CD4-positive, CD25-positive, alpha-beta regulatory T cell (primary cell): ENCODE measurements around the gene NPY4R. TPM values are rescaled to one million over a fixed set of nuclear protein-coding genes. Genes with fewer than 3 reads are reported as not detected.
"Not testable (repeated sequence)": the region's sequence is repeated elsewhere in the genome, so short reads cannot be mapped to it uniquely, and the experiment has no call there.

Experiments
- ATAC-seq, 2 donors: fragments of 150-1000 bp; cut with Tn5 transposase; one replicate each; pipeline ENCODE4 v1.10.0; 2021; ENCODE audit warnings: low read depth in 2 of 2, moderate number of reproducible peaks in 2 of 2, moderate library complexity in 1 of 2
- DNase-seq, 3 donors: peaks; one replicate each; pipeline versions ENCODE4 v3.0.0 to v3.0.0-alpha.2; 2012 to 2022; ENCODE audit warnings: mixed read lengths in 1 of 3
- H3K27ac ChIP-seq: one replicate; pipeline ENCODE4 v1.7.0; 2013; ENCODE audit warnings: mild to moderate bottlenecking, low read length; ENCODE audit not compliant: insufficient read depth, poor library complexity, severe bottlenecking
- H3K27me3 ChIP-seq: one replicate; pipeline ENCODE4 v1.7.0; 2013; ENCODE audit warnings: low read length; ENCODE audit not compliant: control insufficient read depth, insufficient read depth
- H3K36me3 ChIP-seq: one replicate; pipeline ENCODE4 v1.7.0; 2013; ENCODE audit warnings: mild to moderate bottlenecking, low read length, moderate library complexity; ENCODE audit not compliant: control insufficient read depth, insufficient read depth
- H3K4me1 ChIP-seq: 2 replicates; pipeline ENCODE4 v1.7.0; 2013; ENCODE audit warnings: mild to moderate bottlenecking, low read length; ENCODE audit not compliant: insufficient read depth, control insufficient read depth, poor library complexity, severe bottlenecking
- H3K4me3 ChIP-seq: one replicate; pipeline ENCODE4 v1.7.0; 2013; ENCODE audit warnings: low read depth, mild to moderate bottlenecking, low read length, moderate library complexity
- H3K9me3 ChIP-seq, 2 experiments: 1 replicate in 1 of 2; 2 replicates in 1 of 2; pipeline ENCODE4 v1.7.0; 2013; ENCODE audit warnings: low read length in 2 of 2, mild to moderate bottlenecking in 1 of 2, moderate library complexity in 1 of 2; ENCODE audit not compliant: control insufficient read depth in 2 of 2
- H3K27ac Mint-ChIP-seq, 3 donors: one replicate each; pipeline ENCODE4 v1.8.0; 2020 to 2022; ENCODE audit warnings: mild to moderate bottlenecking in 3 of 3, mixed read lengths in 3 of 3, moderate library complexity in 2 of 3
- H3K27me3 Mint-ChIP-seq: one replicate; pipeline ENCODE4 v1.8.0; 2022; ENCODE audit warnings: mild to moderate bottlenecking, mixed read lengths
- H3K36me3 Mint-ChIP-seq: one replicate; pipeline ENCODE4 v1.8.0; 2020; ENCODE audit warnings: mixed read lengths
- H3K4me1 Mint-ChIP-seq, 4 donors: one replicate each; pipeline ENCODE4 v1.8.0; 2020 to 2022; ENCODE audit warnings: mixed read lengths in 4 of 4, mild to moderate bottlenecking in 1 of 4
- H3K4me3 Mint-ChIP-seq, 4 donors: one replicate each; pipeline ENCODE4 v1.8.0; 2020 to 2022; ENCODE audit warnings: mild to moderate bottlenecking in 4 of 4, mixed read lengths in 4 of 4, moderate library complexity in 3 of 4
- H3K9me3 Mint-ChIP-seq, 7 donors: one replicate each; pipeline ENCODE4 v1.8.0; 2020 to 2022; ENCODE audit warnings: mixed read lengths in 7 of 7, mild to moderate bottlenecking in 3 of 7, moderate library complexity in 2 of 7
- polyA plus RNA-seq, 4 donors: library from polyadenylated mRNA; unstranded; fragments of 300-500 nt; fragmentation: Illumina TruSeq; gene quantifications; one replicate each; pipeline ENCODE4 v1.2.3, GENCODE V29; 2021
- total RNA-seq: library from RNA; stranded (reverse); gene quantifications from one replicate; pipeline ENCODE4 v1.2.3, GENCODE V29; 2022

NPY4R gene, protein sequence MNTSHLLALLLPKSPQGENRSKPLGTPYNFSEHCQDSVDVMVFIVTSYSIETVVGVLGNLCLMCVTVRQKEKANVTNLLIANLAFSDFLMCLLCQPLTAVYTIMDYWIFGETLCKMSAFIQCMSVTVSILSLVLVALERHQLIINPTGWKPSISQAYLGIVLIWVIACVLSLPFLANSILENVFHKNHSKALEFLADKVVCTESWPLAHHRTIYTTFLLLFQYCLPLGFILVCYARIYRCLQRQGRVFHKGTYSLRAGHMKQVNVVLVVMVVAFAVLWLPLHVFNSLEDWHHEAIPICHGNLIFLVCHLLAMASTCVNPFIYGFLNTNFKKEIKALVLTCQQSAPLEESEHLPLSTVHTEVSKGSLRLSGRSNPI
- total RNA-seq (not detected), polyA plus RNA-seq (not detected)

DNA sequence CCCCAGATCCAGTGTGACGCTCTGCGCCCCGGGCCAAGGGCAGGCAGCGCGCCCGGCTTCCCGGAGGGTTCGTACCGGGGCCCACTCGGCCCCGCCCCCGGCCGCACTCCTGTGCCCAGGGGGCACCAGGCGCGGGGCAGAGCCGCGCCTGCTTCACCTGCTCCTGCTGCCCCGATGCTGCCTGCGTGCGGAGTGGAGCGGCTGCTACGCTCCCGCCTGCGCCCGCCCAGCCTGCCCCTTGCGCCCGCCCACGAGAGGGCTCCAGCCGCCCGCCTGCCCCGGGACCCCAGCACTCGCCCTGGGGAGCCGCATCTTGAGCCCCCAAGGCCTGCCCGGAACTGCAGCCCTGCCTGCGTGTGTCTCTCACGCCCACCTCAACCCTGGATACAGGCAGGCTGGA, at the start of gene NPY4R:
Gene NPY4R, minus strand, starts transcription at position 194 of the 400 bp plus-strand sequence. CDS start 3,323 bp downstream, outside the sequence.
- H3K4me3 ChIP-seq, H3K4me1 Mint-ChIP-seq, H3K36me3 Mint-ChIP-seq, H3K9me3 ChIP-seq, H3K4me3 Mint-ChIP-seq, H3K36me3 ChIP-seq, H3K27me3 ChIP-seq, H3K27ac Mint-ChIP-seq, H3K9me3 Mint-ChIP-seq, H3K27ac ChIP-seq, H3K4me1 ChIP-seq, H3K27me3 Mint-ChIP-seq, DNase-seq, ATAC-seq: not testable (repeated sequence)

DNA sequence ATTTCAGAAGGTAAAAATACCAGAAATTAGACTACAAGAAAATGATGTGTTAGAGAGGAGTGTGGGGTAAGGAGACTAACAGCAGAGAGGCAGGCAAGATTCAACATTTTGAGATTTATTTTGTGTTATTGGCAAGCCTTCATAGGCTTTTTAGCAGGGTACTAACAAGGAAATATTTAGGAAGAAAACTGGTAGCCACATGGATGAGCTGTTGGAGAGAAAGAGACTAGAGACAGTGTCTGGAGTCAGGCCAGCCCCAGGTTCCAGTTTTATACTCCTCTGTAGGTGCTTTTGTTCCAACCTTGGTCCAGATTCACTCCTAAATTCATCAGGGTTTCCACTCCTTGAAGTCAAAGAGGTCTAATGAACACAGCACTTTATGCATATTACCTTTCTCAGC, 49.6 kb upstream of the NPY4R start:
- Histone ChIP-seq H3K27ac (no peak overlapping the region), H3K9me3 (no peaks in the 10 kb centered on the region), H3K27me3 (no peaks in the 10 kb centered on the region), H3K4me1 (no peaks in the 10 kb centered on the region), H3K36me3 (no peaks in the 10 kb centered on the region), H3K4me3 (no peak overlapping the region)
- no peak for DNase-seq
- H3K4me3 Mint-ChIP-seq = no peak overlapping the region
- peaks cover 0 to 2% (median 0%) of the 10 kb centered on the region in 7 donors for H3K9me3 Mint-ChIP-seq
- H3K27ac Mint-ChIP-seq = no peak overlapping the region
- H3K36me3 Mint-ChIP-seq = no peaks in the 10 kb centered on the region
- H3K27me3 Mint-ChIP-seq = no peaks in the 10 kb centered on the region
- ATAC-seq = no peak
- no peaks in the 10 kb centered on the region for H3K4me1 Mint-ChIP-seq

DNA sequence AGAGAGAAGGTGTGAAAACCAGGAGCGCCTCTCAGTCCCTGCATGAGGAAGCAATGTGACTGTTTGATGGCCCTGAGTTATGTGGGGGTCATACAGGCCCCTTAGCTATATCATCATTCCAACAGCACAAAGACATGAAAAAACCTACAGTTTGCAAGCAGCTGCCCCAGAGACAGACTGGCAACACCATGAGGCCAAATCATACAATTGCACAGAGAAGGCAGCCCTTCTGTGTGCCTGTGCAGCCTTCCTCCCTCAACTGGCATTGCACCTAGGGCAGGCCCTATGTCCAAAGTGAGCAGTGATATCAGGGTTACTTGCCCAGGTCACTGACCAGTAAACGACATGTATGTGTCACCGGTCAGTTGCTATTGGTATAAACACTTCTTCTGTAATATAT, 49.1 kb upstream of the NPY4R start:
- H3K9me3 Mint-ChIP-seq = peaks cover 0 to 1% (median 0%) of the 10 kb centered on the region in 7 donors

DNA sequence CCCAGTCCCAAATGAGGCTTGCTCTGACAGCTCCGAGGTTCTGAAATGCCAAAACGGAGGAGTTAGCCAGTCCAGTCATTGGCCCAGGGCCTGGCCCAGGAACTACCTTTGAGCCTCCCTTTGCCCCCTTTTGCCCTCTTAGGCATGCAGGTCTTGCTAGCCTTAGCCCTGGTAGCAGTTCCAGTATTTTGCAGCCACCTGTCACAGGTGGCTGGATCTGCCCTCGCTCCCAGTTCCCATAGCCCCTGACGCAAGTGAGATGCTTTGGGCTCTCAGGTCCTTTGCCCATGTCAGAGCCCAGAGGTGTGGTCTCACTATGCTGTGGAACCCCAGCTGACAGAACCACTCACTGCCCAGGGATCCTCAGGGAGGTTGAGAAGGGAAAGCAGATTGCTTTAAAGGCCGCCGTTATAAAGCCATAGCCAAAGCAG, 48.7 kb upstream of the NPY4R start:
- H3K4me1 Mint-ChIP-seq = no peaks in the 10 kb centered on the region
- H3K27me3 Mint-ChIP-seq = no peaks in the 10 kb centered on the region
- Histone ChIP-seq H3K27ac (no peak overlapping the region), H3K9me3 (no peaks in the 10 kb centered on the region), H3K36me3 (no peaks in the 10 kb centered on the region), H3K4me3 (no peak overlapping the region), H3K27me3 (no peaks in the 10 kb centered on the region), H3K4me1 (no peaks in the 10 kb centered on the region)
- H3K4me3 Mint-ChIP-seq = no peak overlapping the region
- H3K36me3 Mint-ChIP-seq = no peaks in the 10 kb centered on the region
- peaks cover 0 to 1% (median 0%) of the 10 kb centered on the region in 7 donors for H3K9me3 Mint-ChIP-seq
- H3K27ac Mint-ChIP-seq = no peak overlapping the region
- DNase-seq (no peak), ATAC-seq (no peak)

More for the DNA sequence above, 49.1 kb upstream of the NPY4R start:
- DNase-seq (no peak), ATAC-seq (no peak)
- H3K27ac ChIP-seq = no peak overlapping the region
- no peaks in the 10 kb centered on the region for H3K27me3 ChIP-seq
- no peaks in the 10 kb centered on the region for H3K4me1 ChIP-seq
- Mint-ChIP-seq H3K27ac (no peak overlapping the region), H3K4me3 (no peak overlapping the region), H3K4me1 (no peaks in the 10 kb centered on the region), H3K36me3 (no peaks in the 10 kb centered on the region), H3K27me3 (no peaks in the 10 kb centered on the region)
- H3K36me3 ChIP-seq = no peaks in the 10 kb centered on the region
- no peaks in the 10 kb centered on the region for H3K9me3 ChIP-seq
- no peak overlapping the region for H3K4me3 ChIP-seq

DNA sequence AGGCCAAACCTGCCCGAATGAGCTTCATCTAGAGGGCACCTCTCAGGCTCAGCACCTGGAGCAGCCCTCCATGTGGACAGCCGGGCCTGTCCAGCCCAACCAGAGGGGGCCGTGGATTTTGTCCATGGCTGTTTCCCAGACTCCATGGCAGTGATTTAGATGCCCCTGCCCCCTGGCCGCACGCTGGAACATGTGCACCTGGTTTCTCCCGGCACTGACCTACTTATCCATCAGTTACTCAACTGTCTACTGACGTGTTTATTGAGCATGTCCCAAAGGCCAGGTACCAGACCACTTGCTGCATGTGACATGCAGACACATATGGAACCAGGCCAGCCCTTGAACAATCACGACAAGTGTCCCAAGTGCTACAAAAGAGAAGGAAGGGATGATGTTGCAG, 47.6 kb upstream of the NPY4R start:
- not testable (repeated sequence) for H3K27me3 ChIP-seq, H3K4me3 ChIP-seq, DNase-seq, H3K4me1 ChIP-seq, ATAC-seq, H3K4me1 Mint-ChIP-seq, H3K36me3 Mint-ChIP-seq, H3K9me3 Mint-ChIP-seq, H3K27ac ChIP-seq, H3K27me3 Mint-ChIP-seq, H3K36me3 ChIP-seq, H3K4me3 Mint-ChIP-seq, H3K9me3 ChIP-seq, H3K27ac Mint-ChIP-seq

DNA sequence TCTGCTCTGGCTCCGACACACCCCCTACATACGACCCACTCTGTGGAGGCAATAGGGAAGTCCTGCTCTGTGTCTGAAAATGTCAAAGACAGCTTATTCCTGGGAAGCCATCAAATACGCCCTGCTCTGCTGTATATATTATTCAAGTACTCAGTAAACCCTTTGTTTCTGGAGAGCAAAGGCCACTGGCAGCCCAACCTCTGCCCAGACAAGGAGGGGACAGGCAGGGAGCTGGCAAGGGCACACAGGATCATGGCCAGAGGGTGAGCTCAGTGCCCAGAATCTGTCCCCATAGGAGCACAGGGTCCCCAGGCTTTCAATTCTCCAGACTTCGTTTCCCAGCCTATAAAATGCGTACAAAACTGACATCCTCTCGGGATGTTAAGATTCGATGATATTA, 47.0 kb upstream of the NPY4R start:
- H3K9me3 ChIP-seq, H3K4me1 ChIP-seq, H3K4me1 Mint-ChIP-seq, H3K27me3 ChIP-seq, H3K9me3 Mint-ChIP-seq, H3K27me3 Mint-ChIP-seq, H3K4me3 Mint-ChIP-seq, H3K36me3 ChIP-seq, H3K36me3 Mint-ChIP-seq, H3K27ac Mint-ChIP-seq, H3K4me3 ChIP-seq, ATAC-seq, DNase-seq, H3K27ac ChIP-seq: not testable (repeated sequence)

DNA sequence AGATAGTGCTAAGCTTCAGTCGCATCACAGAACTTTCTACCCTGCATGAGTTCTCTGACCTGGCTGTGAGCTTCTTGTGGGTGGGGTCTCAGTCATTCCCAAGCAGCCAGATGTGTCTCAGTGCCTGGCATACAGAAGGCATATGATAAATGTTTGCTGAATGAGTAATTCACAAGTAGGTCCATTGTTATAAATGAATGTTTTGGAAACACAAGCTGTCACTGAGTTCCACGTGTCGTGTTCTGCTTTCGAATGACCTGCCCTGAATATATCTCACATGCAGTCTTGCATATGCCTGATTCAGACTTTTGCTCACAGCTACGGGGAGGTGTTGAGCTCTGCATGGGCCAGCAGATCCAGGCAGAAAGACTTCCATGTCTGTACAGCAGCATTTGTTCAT, 46.2 kb upstream of the NPY4R start:
- not testable (repeated sequence) for H3K4me3 ChIP-seq, H3K4me1 ChIP-seq, H3K9me3 Mint-ChIP-seq, H3K27ac ChIP-seq, H3K4me1 Mint-ChIP-seq, H3K36me3 ChIP-seq, H3K36me3 Mint-ChIP-seq, H3K27ac Mint-ChIP-seq, DNase-seq, H3K9me3 ChIP-seq, ATAC-seq, H3K4me3 Mint-ChIP-seq, H3K27me3 Mint-ChIP-seq, H3K27me3 ChIP-seq

DNA sequence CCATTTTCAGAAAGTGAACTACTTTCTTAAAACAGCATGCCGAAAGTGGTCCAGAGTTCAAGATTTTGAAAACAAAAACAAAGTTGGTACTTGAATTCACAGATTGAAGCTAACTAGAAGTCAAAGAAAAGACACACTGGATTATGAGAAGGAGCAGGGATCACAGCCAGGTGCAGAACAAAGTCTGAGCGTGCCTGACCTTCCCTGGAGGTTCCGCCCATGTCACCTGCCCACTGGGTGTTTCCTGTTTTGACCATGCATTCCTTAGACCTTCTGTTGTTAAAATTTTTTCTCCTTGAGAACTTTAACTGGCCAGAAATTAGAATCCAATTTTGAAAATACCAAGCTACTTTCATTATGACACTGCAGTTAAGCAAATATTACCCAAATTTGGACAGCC, 34.2 kb upstream of the NPY4R start:
- H3K36me3 ChIP-seq, H3K27ac ChIP-seq, H3K9me3 ChIP-seq, DNase-seq, H3K4me1 Mint-ChIP-seq, H3K36me3 Mint-ChIP-seq, H3K9me3 Mint-ChIP-seq, H3K27me3 Mint-ChIP-seq, H3K4me3 Mint-ChIP-seq, H3K27ac Mint-ChIP-seq, H3K4me1 ChIP-seq, H3K27me3 ChIP-seq, H3K4me3 ChIP-seq, ATAC-seq: not testable (repeated sequence)
